H9 (cell line): ENCODE measurements around the gene ZMIZ2. TPM values are rescaled to one million over a fixed set of nuclear protein-coding genes. Genes with fewer than 3 reads are reported as not detected.

Experiments
- DNase-seq: peaks from one replicate; pipeline ENCODE4 v3.0.0-alpha.2; 2017
- H2AFZ ChIP-seq: one replicate; pipeline ENCODE4 v1.6.1; 2013; ENCODE audit warnings: mild to moderate bottlenecking, low read length, control low read depth, moderate library complexity
- H2AK5ac ChIP-seq: 2 replicates; pipeline ENCODE4 v1.6.1; 2013; ENCODE audit warnings: low read length, control low read depth, mixed read lengths; ENCODE audit not compliant: insufficient read length
- H2BK120ac ChIP-seq: one replicate; pipeline ENCODE4 v1.6.1; 2013; ENCODE audit warnings: low read depth, mild to moderate bottlenecking, low read length, control low read depth, inconsistent platforms; ENCODE audit not compliant: poor library complexity, severe bottlenecking
- H2BK12ac ChIP-seq: 2 replicates; pipeline ENCODE4 v1.6.1; 2013; ENCODE audit warnings: low read length, control low read depth, mixed read lengths, low read depth; ENCODE audit not compliant: insufficient read length
- H2BK15ac ChIP-seq: 2 replicates; pipeline ENCODE4 v1.6.1; 2013; ENCODE audit warnings: low read depth, low read length, control low read depth
- H2BK20ac ChIP-seq: one replicate; pipeline ENCODE4 v1.6.1; 2013; ENCODE audit warnings: low read depth, mild to moderate bottlenecking, low read length, control low read depth, inconsistent platforms; ENCODE audit not compliant: poor library complexity, severe bottlenecking
- H2BK5ac ChIP-seq: 2 replicates; pipeline ENCODE4 v1.6.1; 2013; ENCODE audit warnings: low read length, control low read depth, mixed read lengths; ENCODE audit not compliant: insufficient read length
- H3K14ac ChIP-seq: 2 replicates; pipeline ENCODE4 v1.6.1; 2013; ENCODE audit warnings: low read length, control low read depth; ENCODE audit not compliant: insufficient read depth
- H3K18ac ChIP-seq: 2 replicates; pipeline ENCODE4 v1.6.1; 2013; ENCODE audit warnings: low read depth, mild to moderate bottlenecking, mixed read lengths, low read length, control low read depth; ENCODE audit not compliant: insufficient read length
- H3K23ac ChIP-seq: 2 replicates; pipeline ENCODE4 v1.6.1; 2013; ENCODE audit warnings: low read length, control low read depth, mixed read lengths, low read depth; ENCODE audit not compliant: insufficient read length
- H3K23me2 ChIP-seq: 2 replicates; pipeline ENCODE4 v1.6.1; 2013; ENCODE audit warnings: low read depth, mild to moderate bottlenecking, mixed read lengths, low read length, control low read depth; ENCODE audit not compliant: insufficient read length, poor library complexity, severe bottlenecking
- H3K27ac ChIP-seq: 2 replicates; pipeline ENCODE4 v1.5.1; 2013; ENCODE audit warnings: low read length, control low read depth, mixed read lengths, low read depth; ENCODE audit not compliant: insufficient read length
- H3K27me3 ChIP-seq: 2 replicates; pipeline ENCODE4 v1.6.1; 2013; ENCODE audit warnings: low read length, control low read depth, inconsistent platforms; ENCODE audit not compliant: insufficient read depth
- H3K4ac ChIP-seq: 2 replicates; pipeline ENCODE4 v1.6.1; 2013; ENCODE audit warnings: low read depth, mild to moderate bottlenecking, control low read depth, inconsistent platforms, low read length, moderate library complexity
- H3K4me1 ChIP-seq: 2 replicates; pipeline ENCODE4 v1.6.1; 2013; ENCODE audit warnings: low read length, control low read depth, inconsistent platforms; ENCODE audit not compliant: insufficient read depth
- H3K4me2 ChIP-seq: 2 replicates; pipeline ENCODE4 v1.6.1; 2013; ENCODE audit warnings: low read length, control low read depth, mixed read lengths; ENCODE audit not compliant: insufficient read length, insufficient read depth
- H3K56ac ChIP-seq: 2 replicates; pipeline ENCODE4 v1.6.1; 2013; ENCODE audit warnings: low read depth, mild to moderate bottlenecking, mixed read lengths, low read length, control low read depth; ENCODE audit not compliant: insufficient read length
- H3K79me1 ChIP-seq: 2 replicates; pipeline ENCODE4 v1.6.1; 2013; ENCODE audit warnings: low read depth, mild to moderate bottlenecking, moderate library complexity, low read length, control low read depth, inconsistent platforms; ENCODE audit not compliant: insufficient read depth, poor library complexity, severe bottlenecking
- H3K79me2 ChIP-seq: 2 replicates; pipeline ENCODE4 v1.6.1; 2013; ENCODE audit warnings: low read length, control low read depth, inconsistent platforms; ENCODE audit not compliant: insufficient read depth
- H3K9ac ChIP-seq: 2 replicates; pipeline ENCODE4 v1.6.1; 2013; ENCODE audit warnings: low read length, control low read depth, mixed read lengths; ENCODE audit not compliant: insufficient read length; ENCODE audit errors: extremely low read depth
- H3K9me3 ChIP-seq: one replicate; pipeline ENCODE4 v1.6.1; 2013; ENCODE audit warnings: low read depth, low read length, inconsistent platforms; ENCODE audit not compliant: control insufficient read depth
- H3T11ph ChIP-seq: one replicate; pipeline ENCODE4 v1.6.1; 2013; ENCODE audit warnings: mild to moderate bottlenecking, low read length, control low read depth, inconsistent platforms
- H4K20me1 ChIP-seq: one replicate; pipeline ENCODE4 v1.6.1; 2013; ENCODE audit not compliant: control insufficient read depth, insufficient read length, insufficient read depth
- H4K5ac ChIP-seq: 2 replicates; pipeline ENCODE4 v1.6.1; 2013; ENCODE audit warnings: low read depth, mild to moderate bottlenecking, mixed read lengths, low read length, control low read depth; ENCODE audit not compliant: insufficient read length
- H4K8ac ChIP-seq: replicated peaks from 2 replicates; pipeline ENCODE4 v1.6.1; 2013; ENCODE audit warnings: low read length, control low read depth, mixed read lengths, low read depth; ENCODE audit not compliant: insufficient read length
- H4K91ac ChIP-seq: 2 replicates; pipeline ENCODE4 v1.6.1; 2013; ENCODE audit warnings: low read depth, mild to moderate bottlenecking, moderate library complexity, mixed read lengths, low read length, control low read depth; ENCODE audit not compliant: insufficient read length
- H3K27ac Mint-ChIP-seq, 3 experiments: 2 replicates in 2 of 3; 3 replicates in 1 of 3; pipeline ENCODE4 v1.8.0; 2020 to 2021; ENCODE audit warnings: mixed read lengths in 3 of 3, mild to moderate bottlenecking in 1 of 3, moderate library complexity in 1 of 3
- H3K27me3 Mint-ChIP-seq: 2 replicates; pipeline ENCODE4 v1.8.0; 2021; ENCODE audit warnings: low read depth, mild to moderate bottlenecking, moderate library complexity, mixed read lengths
- H3K36me3 Mint-ChIP-seq, 3 experiments: 2 replicates in 2 of 3; 3 replicates in 1 of 3; pipeline ENCODE4 v1.8.0; 2020 to 2021; ENCODE audit warnings: low read depth in 3 of 3, mixed read lengths in 3 of 3; ENCODE audit not compliant: insufficient read depth in 1 of 3
- H3K4me1 Mint-ChIP-seq, 2 experiments: 2 replicates each; pipeline ENCODE4 v1.8.0; 2020; ENCODE audit warnings: mixed read lengths in 2 of 2
- H3K4me3 Mint-ChIP-seq, 2 experiments: 2 replicates in 1 of 2; 3 replicates in 1 of 2; pipeline ENCODE4 v1.8.0; 2020 to 2021; ENCODE audit warnings: mild to moderate bottlenecking in 2 of 2, mixed read lengths in 2 of 2, moderate library complexity in 1 of 2
- H3K9me3 Mint-ChIP-seq, 2 experiments: 2 replicates in 1 of 2; 3 replicates in 1 of 2; pipeline ENCODE4 v1.8.0; 2020; ENCODE audit warnings: mild to moderate bottlenecking in 2 of 2, mixed read lengths in 2 of 2, moderate library complexity in 1 of 2
- WGBS: extraction: QIAGEN DNeasy Blood & Tissue Kit; methylation state at CpG from one replicate; pipeline ENCODE4 v1.1.7; 2013; ENCODE audit warnings: missing lambda C conversion rate, low lambda C conversion rate, mixed read lengths; ENCODE audit not compliant: insufficient read length; ENCODE audit errors: extremely low coverage; 5-methylcytosine and 5-hydroxymethylcytosine counted together
- total RNA-seq: library from RNA; stranded (reverse); gene quantifications from 2 replicates; pipeline ENCODE4 v1.2.1, GENCODE V29; 2021
- TF ChIP-seq, protein P1 (sequence below): fragments of 200-600 bp; sonication (generic); conservative IDR thresholded peaks from 3 replicates; pipeline ENCODE4 v1.8.0; 2021; ENCODE audit warnings: antibody characterized with exemption, mild to moderate bottlenecking

ZMIZ2 gene
- total RNA-seq, 1 experiment from 2014 or later = 72.9 TPM

- Histone ChIP-seq H2BK20ac (no peak overlapping the region), H4K8ac (no peak overlapping the region), H3K18ac (no peak overlapping the region), H2BK15ac (no peak overlapping the region), H3K79me1 (no peaks in the 10 kb centered on the region), H3K79me2 (no peaks in the 10 kb centered on the region), H3K9me3 (no peaks in the 10 kb centered on the region), H3K27me3 (no peaks in the 10 kb centered on the region), H3K4me2 (no peak overlapping the region), H3K4ac (no peak overlapping the region), H3T11ph (no peak overlapping the region), H2AK5ac (no peak overlapping the region), H2BK12ac (no peak overlapping the region), H3K23me2 (no peaks in the 10 kb centered on the region), H3K27ac (no peak overlapping the region), H3K14ac (no peak overlapping the region), H4K91ac (no peak overlapping the region), H3K23ac (no peak overlapping the region), H3K4me1 (no peaks in the 10 kb centered on the region), H3K56ac (no peak overlapping the region), H2BK5ac (no peak overlapping the region), H2AFZ (no peak overlapping the region), H4K20me1 (no peaks in the 10 kb centered on the region), H4K5ac (no peak overlapping the region), H3K9ac (no peak overlapping the region), H2BK120ac (no peak overlapping the region)
- no peaks in the 10 kb centered on the region for H3K36me3 Mint-ChIP-seq
- H3K27me3 Mint-ChIP-seq = no peaks in the 10 kb centered on the region
- no peak overlapping the region for H3K4me3 Mint-ChIP-seq
- H3K27ac Mint-ChIP-seq = no peak overlapping the region
- H3K4me1 Mint-ChIP-seq = 0 out of 4 replicates have a peak, but pooled peaks cover 0 to 4% of the 10 kb centered on the region in 2 experiments
- WGBS = no CpG with 5 or more reads among the region's 2 CpGs
- TF ChIP-seq, protein P1, sequence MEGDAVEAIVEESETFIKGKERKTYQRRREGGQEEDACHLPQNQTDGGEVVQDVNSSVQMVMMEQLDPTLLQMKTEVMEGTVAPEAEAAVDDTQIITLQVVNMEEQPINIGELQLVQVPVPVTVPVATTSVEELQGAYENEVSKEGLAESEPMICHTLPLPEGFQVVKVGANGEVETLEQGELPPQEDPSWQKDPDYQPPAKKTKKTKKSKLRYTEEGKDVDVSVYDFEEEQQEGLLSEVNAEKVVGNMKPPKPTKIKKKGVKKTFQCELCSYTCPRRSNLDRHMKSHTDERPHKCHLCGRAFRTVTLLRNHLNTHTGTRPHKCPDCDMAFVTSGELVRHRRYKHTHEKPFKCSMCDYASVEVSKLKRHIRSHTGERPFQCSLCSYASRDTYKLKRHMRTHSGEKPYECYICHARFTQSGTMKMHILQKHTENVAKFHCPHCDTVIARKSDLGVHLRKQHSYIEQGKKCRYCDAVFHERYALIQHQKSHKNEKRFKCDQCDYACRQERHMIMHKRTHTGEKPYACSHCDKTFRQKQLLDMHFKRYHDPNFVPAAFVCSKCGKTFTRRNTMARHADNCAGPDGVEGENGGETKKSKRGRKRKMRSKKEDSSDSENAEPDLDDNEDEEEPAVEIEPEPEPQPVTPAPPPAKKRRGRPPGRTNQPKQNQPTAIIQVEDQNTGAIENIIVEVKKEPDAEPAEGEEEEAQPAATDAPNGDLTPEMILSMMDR = no peak
- DNase-seq = no peak
- H3K9me3 Mint-ChIP-seq = no peaks in the 10 kb centered on the region
These were observed 66.3 kb downstream of the ZMIZ2 start for GRCh38 chr7:44814919-44815318.
